Measurements from ENCODE around the gene PLIN5. TPM values are rescaled to one million over a fixed set of nuclear protein-coding genes. Genes with fewer than 3 reads are reported as not detected.

The PLIN5 gene, protein sequence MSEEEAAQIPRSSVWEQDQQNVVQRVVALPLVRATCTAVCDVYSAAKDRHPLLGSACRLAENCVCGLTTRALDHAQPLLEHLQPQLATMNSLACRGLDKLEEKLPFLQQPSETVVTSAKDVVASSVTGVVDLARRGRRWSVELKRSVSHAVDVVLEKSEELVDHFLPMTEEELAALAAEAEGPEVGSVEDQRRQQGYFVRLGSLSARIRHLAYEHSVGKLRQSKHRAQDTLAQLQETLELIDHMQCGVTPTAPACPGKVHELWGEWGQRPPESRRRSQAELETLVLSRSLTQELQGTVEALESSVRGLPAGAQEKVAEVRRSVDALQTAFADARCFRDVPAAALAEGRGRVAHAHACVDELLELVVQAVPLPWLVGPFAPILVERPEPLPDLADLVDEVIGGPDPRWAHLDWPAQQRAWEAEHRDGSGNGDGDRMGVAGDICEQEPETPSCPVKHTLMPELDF
- total RNA-seq = not detected in 2 replicates

DNA sequence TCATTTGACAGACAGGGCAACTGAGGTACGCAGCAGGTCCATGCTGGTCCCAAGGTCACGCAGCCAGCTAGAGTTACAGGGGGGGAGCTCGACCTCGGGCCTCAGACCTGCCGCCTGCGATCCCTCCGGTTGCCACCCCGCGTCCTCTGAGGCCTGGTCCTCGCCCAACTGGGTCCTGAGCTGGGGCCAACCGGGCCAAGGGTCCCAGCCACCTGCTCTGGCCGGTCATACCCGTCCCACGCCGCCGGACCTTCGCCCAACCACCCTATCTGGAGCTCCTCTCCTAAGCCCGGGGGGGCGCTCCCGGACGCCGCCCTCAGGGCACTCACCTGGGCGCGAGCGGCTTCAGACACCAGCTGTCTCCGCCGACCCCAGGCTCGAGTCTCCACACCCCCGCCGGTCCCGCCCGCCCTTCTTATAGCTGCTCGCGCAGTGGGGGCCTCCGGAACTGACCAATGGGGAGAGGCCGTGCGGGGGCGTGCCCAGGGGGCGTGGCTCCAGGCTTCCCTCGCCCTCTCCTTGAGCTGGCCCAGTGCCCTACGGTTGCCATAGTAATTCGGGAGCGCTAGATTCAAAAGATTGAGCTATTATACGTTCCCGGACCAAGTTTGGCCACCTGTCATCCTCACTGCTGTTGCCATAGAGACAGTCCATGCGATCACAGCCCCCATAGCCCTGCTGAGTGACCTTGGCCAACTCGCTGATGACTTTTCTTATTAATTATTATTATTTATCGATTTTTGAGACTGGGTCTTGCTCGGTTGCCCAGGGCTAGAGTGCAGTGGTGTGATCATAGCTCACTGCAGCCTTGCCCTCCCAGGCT lies at the start of gene PLIN5:
TSS of gene PLIN5 (minus strand) at position 389 of the 823 bp plus-strand sequence. CDS start 1,150 bp downstream, outside the sequence.

DNA sequence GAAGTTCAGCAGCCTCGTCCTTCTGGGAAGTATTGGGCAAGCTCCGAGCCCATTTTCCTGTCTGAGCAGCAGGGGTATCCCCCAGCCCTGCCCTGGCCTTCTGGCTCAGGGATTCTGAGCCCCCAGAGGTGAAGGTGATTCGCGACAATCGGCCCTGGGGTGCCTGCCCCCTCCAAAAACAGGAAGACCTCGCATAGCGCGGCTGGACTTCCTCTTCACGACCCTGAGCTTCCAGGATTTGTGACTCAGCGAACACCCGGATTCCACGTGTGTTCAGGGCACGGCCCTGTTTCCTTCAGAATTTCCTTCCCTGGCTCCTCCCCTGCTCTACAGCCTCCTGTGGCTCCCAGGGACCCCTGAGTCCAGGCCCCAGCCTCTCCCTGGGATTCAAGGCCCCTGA lies 24.5 kb upstream of the PLIN5 start, which contains the start of gene SEMA6B:
TSS of gene SEMA6B (minus strand) at position 116 of the 400 bp plus-strand sequence. CDS start 1,227 bp downstream, outside the sequence.

DNA sequence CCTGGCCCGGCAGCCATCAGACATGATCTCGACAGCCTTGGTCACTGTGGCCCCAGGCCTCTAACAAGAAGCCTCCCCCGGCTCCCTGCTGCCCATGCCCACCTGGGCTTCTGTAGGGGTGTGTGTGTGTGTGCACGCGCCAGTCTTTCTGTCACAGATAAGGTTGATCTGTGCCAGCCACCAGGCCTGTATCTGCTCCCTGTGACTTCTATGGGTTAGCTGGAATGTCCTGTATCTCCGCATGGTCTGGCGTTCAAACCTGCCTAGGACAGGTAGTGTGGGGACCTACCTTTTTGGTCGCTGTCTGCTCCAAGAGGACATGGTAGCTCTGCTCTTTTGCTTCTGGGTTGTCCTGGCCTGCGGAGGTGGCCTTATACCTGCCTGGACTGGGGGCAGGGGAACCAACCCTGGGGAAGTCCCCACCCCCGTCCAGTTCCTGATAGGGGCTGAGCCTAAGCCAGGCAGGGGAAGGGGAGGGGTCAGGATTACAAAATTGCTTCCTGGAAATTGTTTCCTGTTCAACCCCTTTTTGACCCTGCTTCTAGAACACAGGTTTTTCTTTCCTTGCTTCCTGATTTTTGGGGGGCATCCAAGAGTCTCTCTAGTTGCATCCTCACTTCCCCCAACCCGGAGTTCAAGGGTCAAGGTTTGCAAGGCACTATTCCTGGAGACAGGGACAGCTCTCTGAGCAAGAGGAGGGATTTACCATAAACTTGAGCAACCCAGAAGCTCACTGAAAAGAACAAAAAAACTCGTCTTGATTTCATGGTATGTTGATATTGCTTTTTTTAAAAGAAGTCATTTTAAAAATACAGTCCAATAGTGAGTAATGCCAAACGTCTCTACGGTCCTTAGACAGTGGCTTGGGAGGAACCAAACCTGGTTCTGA lies 4.9 kb upstream of the PLIN5 start, which contains the start of gene LRG1:
TSS of gene LRG1 (minus strand) at position 344 of the 889 bp plus-strand sequence. CDS start at position 321, 23 bp downstream.

GRCh38 chr19:4518345-4519171 lies 16.5 kb downstream of the PLIN5 start, which contains the start of gene PLIN4:
Gene PLIN4, minus strand, starts transcription at chr19:4518486. Its CDS starts 214 bp downstream, at chr19:4518272.

Other genes starting within 250 kb of the PLIN5 start
- not detected in 2 replicates for gene TMIGD2, start 232.8 kb downstream of the PLIN5 start, total RNA-seq
- gene FSD1, start 230.6 kb downstream of the PLIN5 start, total RNA-seq = 0.80 and 1.1 TPM in 2 replicates
- gene STAP2, start 196.4 kb downstream of the PLIN5 start, total RNA-seq = 52.9 and 103 TPM in 2 replicates
- gene MPND, start 191.7 kb downstream of the PLIN5 start, total RNA-seq = 2.3 and 3.5 TPM in 2 replicates
- gene SH3GL1, start 134.7 kb downstream of the PLIN5 start, total RNA-seq = 80.9 and 85.8 TPM in 2 replicates
- 6.4 and 19.3 TPM in 2 replicates for gene CHAF1A, start 132.6 kb downstream of the PLIN5 start, total RNA-seq
- 53.6 and 74.0 TPM in 2 replicates for gene UBXN6, start 77.4 kb downstream of the PLIN5 start, total RNA-seq
- gene HDGFL2, start 62.9 kb downstream of the PLIN5 start, total RNA-seq = 46.5 and 65.3 TPM in 2 replicates
- 1.1 and 2.1 TPM in 2 replicates for gene PLIN4, start 16.7 kb downstream of the PLIN5 start, total RNA-seq
- gene LRG1, start 4.8 kb upstream of the PLIN5 start, total RNA-seq = not detected in 2 replicates
- gene SEMA6B, start 24.5 kb upstream of the PLIN5 start, total RNA-seq = not detected in 2 replicates
- gene TNFAIP8L1, start 104.3 kb upstream of the PLIN5 start, total RNA-seq = 3.7 and 6.6 TPM in 2 replicates
- gene MYDGF, start 135.1 kb upstream of the PLIN5 start, total RNA-seq = 130 and 196 TPM in 2 replicates
- gene DPP9, start 188.6 kb upstream of the PLIN5 start, total RNA-seq = 90.5 and 153 TPM in 2 replicates